Left lung (tissue), 10 donors: ENCODE measurements around the gene CBX6. TPM values are rescaled to one million over a fixed set of nuclear protein-coding genes. Genes with fewer than 3 reads are reported as not detected.

ENCODE experiments used
- ATAC-seq: fragments of 200-7000 bp; cut with Tn5 transposase; one replicate; pipeline ENCODE4 v1.9.1; 2020; ENCODE audit warnings: moderate library complexity
- DNase-seq, 4 donors: peaks; one replicate each; pipeline ENCODE4 v3.0.0-alpha.2; 2013 to 2020
- H3K27ac ChIP-seq, 2 donors: fragments of 200-600 bp; sonication (generic) in 1 of 2; one replicate each; pipeline versions ENCODE4 v1.5.0 to v1.8.0; 2020 to 2021
- H3K27me3 ChIP-seq, 2 donors: fragments of 200-600 bp; sonication (generic) in 1 of 2; one replicate each; pipeline versions ENCODE4 v1.5.0 to v1.8.0; 2020 to 2021
- H3K36me3 ChIP-seq, 2 donors: fragments of 200-600 bp; sonication (generic) in 1 of 2; one replicate each; pipeline versions ENCODE4 v1.5.0 to v1.8.0; 2020 to 2021
- H3K4me1 ChIP-seq, 2 donors: fragments of 200-600 bp; one replicate each; pipeline ENCODE4 v1.8.0; 2021
- H3K4me3 ChIP-seq, 2 donors: fragments of 200-600 bp; sonication (generic) in 1 of 2; one replicate each; pipeline versions ENCODE4 v1.5.0 to v1.8.0; 2020 to 2021; ENCODE audit warnings: mild to moderate bottlenecking in 1 of 2
- H3K9me3 ChIP-seq, 2 donors: fragments of 200-600 bp; sonication (generic) in 1 of 2; one replicate each; pipeline versions ENCODE4 v1.5.0 to v1.8.0; 2020 to 2021
- intact Hi-C, 2 donors: fragments of 100-400 bp; cut with DNase I; formaldehyde crosslinking; loops; one replicate each; pipeline versions ENCODE4 v1.11.2 to v1.14.2; 2022
- polyA plus RNA-seq, 6 donors: library from polyadenylated mRNA; unstranded; fragments of 120-200 nt; gene quantifications; one replicate each; pipeline ENCODE4 v1.2.1, GENCODE V29; 2013; ENCODE audit not compliant: insufficient read length in 6 of 6
- total RNA-seq, 2 donors: library from RNA; stranded (reverse); fragmentation: NEBNext Ultra II Directional; extraction: Animal tissue kit (Norgen Biotek cat#: 25700); gene quantifications; one replicate each; pipeline ENCODE4 v1.2.1, GENCODE V29; 2021
- TF ChIP-seq, protein P1 (sequence below), 2 donors: fragments of 200-600 bp; sonication (generic) in 1 of 2; IDR thresholded peaks; one replicate each; pipeline versions ENCODE4 v1.5.0 to v1.8.0; 2021; ENCODE audit warnings: antibody characterized with exemption in 2 of 2
- donor health status: DM: no; HTN: yes; CAD: no.
- donor health status: DM: no; HTN: no; CAD: no.

CBX6 gene
- total and polyA plus RNA-seq, 8 donors: 22.0 to 80.0 (median 43.6) TPM

DNA sequence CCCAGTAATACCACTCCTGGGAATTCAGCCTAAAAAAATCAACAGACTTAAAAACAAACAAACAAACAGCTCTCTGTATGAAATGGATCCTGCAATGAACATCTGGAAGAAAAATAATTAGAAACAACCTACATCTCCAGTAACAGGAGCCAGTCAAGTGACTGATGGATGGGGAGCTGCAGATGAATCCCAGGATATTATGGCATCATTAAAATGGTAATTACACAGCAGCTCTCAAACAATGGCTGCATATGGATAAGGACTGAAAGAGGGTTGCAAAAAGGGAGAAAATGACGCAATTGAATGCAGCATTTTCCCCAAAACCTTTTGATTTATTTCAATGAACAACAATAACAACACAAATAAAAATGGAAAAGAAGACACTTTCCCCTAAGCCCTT is 32.3 kb downstream of the CBX6 start:
- H3K4me1 ChIP-seq: peaks cover 0 to 16% of the 10 kb centered on the region in 2 donors
- no peaks in the 10 kb centered on the region for H3K36me3 ChIP-seq
- H3K9me3 ChIP-seq: no peaks in the 10 kb centered on the region
- ATAC-seq (no peak), DNase-seq (no peak)
- H3K27ac ChIP-seq: no peak overlapping the region
- intact Hi-C loops: no loop called here
- H3K4me3 ChIP-seq: no peak overlapping the region
- peaks cover 16 to 81% of the 10 kb centered on the region in 2 donors for H3K27me3 ChIP-seq
- TF ChIP-seq, protein P1, sequence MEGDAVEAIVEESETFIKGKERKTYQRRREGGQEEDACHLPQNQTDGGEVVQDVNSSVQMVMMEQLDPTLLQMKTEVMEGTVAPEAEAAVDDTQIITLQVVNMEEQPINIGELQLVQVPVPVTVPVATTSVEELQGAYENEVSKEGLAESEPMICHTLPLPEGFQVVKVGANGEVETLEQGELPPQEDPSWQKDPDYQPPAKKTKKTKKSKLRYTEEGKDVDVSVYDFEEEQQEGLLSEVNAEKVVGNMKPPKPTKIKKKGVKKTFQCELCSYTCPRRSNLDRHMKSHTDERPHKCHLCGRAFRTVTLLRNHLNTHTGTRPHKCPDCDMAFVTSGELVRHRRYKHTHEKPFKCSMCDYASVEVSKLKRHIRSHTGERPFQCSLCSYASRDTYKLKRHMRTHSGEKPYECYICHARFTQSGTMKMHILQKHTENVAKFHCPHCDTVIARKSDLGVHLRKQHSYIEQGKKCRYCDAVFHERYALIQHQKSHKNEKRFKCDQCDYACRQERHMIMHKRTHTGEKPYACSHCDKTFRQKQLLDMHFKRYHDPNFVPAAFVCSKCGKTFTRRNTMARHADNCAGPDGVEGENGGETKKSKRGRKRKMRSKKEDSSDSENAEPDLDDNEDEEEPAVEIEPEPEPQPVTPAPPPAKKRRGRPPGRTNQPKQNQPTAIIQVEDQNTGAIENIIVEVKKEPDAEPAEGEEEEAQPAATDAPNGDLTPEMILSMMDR (IDR thresholded peaks at IDR 0.05): no peak

DNA sequence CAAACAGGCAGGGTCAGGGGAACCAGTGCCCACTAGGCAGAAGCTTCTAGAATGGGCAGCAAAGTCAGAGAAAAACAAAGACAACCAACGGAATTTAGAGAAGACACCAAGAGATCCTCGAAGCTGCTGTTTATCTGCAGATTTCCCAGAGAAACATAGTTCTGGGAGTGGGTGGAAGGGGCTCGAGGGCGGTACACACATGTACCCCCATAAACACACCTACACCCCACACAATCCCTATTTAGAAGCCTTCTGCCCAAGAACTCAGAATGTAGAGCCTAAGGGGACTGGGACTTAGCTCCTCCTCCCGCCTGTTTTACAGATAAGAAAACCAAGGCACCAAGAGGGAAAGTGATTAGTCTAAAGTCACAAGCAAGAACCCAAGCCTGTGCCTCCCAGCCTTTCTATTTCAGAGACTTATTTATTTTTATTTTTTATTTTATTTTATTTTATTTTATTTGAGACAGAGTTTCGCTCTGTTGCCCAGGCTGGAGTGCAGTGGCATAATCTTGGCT is 34.5 kb downstream of the CBX6 start:
- H3K36me3 ChIP-seq: no peaks in the 10 kb centered on the region
- H3K4me3 ChIP-seq: no peak overlapping the region
- ATAC-seq (no peak), DNase-seq (no peak)
- TF ChIP-seq, protein P1 (IDR thresholded peaks at IDR 0.05): no peak
- peaks cover 10 to 64% of the 10 kb centered on the region in 2 donors for H3K27me3 ChIP-seq
- H3K27ac ChIP-seq: no peak overlapping the region
- H3K9me3 ChIP-seq: no peaks in the 10 kb centered on the region
- intact Hi-C loops: no loop called here
- H3K4me1 ChIP-seq: peaks cover 0 to under 1% of the 10 kb centered on the region in 2 donors

DNA sequence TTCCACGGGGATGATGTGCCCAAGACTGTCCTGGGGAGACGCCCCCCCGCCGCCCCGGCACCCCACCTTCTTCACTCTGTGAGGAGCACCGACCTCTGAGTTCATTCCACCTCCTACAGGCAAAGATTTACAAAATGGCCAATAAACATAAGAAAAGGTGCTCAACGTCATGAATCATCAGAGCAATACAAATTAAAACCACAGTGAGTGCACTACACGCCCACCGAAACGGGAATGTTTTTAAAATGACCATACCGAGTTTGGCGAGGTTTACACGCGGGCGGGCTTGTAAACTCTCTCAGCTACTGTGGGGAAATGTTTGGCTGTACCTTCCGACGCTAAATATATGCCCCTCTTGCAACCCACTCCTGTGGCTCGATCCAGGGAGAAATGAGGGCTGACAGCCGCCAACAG is 36.1 kb downstream of the CBX6 start:
- TF ChIP-seq, protein P1 (IDR thresholded peaks at IDR 0.05): no peak
- Histone ChIP-seq H3K27me3 (peaks cover 0 to 48% of the 10 kb centered on the region in 2 donors), H3K4me3 (no peak overlapping the region), H3K27ac (no peak overlapping the region), H3K36me3 (no peaks in the 10 kb centered on the region), H3K4me1 (peaks cover 0 to 5% of the 10 kb centered on the region in 2 donors), H3K9me3 (no peaks in the 10 kb centered on the region)
- intact Hi-C loops: no loop called here
- DNase-seq (no peak), ATAC-seq (no peak)

DNA sequence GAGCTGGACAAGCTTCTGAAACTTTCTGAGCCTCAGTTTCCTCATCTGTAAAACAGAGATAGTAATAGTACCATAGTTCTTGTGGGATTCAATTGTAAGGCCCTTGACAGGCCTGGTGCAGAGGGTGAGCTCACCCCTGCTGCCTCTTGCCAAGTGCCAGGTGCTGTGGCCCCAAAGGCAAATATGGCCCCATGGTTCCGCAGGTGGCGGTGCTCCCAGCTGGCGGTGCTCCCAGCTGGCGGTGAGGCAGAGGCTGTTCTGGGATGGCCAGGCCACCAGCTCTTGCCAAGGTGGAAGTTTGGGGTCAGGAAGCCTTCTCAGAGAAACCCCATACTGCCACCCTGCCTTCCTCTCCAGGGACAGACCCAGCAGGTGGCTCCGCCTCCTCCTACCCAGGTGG is 37.0 kb downstream of the CBX6 start:
- intact Hi-C loops: no loop called here
- Histone ChIP-seq H3K27me3 (peaks cover 0 to 39% of the 10 kb centered on the region in 2 donors), H3K9me3 (no peaks in the 10 kb centered on the region), H3K4me3 (no peak overlapping the region), H3K36me3 (no peaks in the 10 kb centered on the region), H3K4me1 (peaks cover 0 to 5% of the 10 kb centered on the region in 2 donors), H3K27ac (no peak overlapping the region)
- DNase-seq: no peak
- ATAC-seq: no peak
- TF ChIP-seq, protein P1 (IDR thresholded peaks at IDR 0.05): no peak

DNA sequence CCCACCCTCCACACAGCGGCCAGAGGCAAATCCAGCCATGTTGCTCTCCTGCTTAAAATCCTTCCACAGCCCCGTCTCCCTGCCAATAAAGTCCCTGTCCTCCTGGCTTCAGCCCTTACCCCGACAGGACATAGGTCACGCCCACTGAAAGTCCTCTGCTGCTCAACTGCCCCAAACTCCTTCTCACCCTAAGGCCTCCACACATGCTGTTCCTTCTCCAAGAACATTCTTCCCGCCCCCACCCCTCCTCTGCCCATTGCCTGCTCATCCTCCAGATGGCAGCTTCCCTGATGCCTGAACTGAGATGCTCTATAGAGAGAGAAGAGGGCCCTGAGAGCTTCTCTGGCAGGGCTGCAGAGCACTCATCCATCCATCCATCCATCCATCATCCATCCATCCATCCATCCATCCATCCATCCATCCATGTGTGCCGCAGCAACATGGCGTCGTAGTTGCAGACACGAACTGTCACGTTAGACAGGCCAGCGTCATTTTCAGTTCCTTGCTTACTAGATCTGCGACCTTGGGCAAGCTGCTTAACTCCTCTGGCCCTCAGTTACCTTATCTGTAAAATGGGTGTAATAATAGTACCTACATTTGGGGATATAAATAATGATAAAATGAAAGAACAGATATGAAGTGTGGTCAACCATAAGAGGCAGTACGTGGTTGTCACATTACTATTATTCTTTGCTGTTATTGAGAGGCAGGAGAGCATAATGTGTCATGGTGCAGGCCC is 37.6 kb downstream of the CBX6 start:
- intact Hi-C loops: no loop called here
- TF ChIP-seq, protein P1 (IDR thresholded peaks at IDR 0.05): no peak
- ATAC-seq: no peak
- H3K4me3 ChIP-seq: no peak overlapping the region
- peaks cover 0 to 35% of the 10 kb centered on the region in 2 donors for H3K27me3 ChIP-seq
- H3K27ac ChIP-seq: no peak overlapping the region
- peaks cover 0 to 5% of the 10 kb centered on the region in 2 donors for H3K4me1 ChIP-seq
- no peaks in the 10 kb centered on the region for H3K36me3 ChIP-seq
- DNase-seq: no peak
- no peaks in the 10 kb centered on the region for H3K9me3 ChIP-seq
